Endothelial cell of umbilical vein (primary cell): ENCODE measurements around the gene ADPGK.

Experiments used
- EZH2 ChIP-seq: IDR thresholded peaks from 2 replicates; pipeline ENCODE4 v1.6.1; 2012; ENCODE audit warnings: borderline replicate concordance, low read depth, mild to moderate bottlenecking, moderate library complexity, low read length, inconsistent platforms; ENCODE audit not compliant: severe bottlenecking
- JUN ChIP-seq: IDR thresholded peaks from 2 replicates; pipeline ENCODE4 v1.6.1; 2011; ENCODE audit warnings: borderline replicate concordance, low read depth; ENCODE audit not compliant: insufficient read length, insufficient read depth
- POLR2A ChIP-seq: IDR thresholded peaks from 2 replicates; pipeline ENCODE4 v1.6.1; 2012; ENCODE audit warnings: low read depth, mild to moderate bottlenecking, control low read depth, low read length
- POLR2AphosphoS5 ChIP-seq: IDR thresholded peaks from 2 replicates; pipeline ENCODE4 v1.6.1; 2012; ENCODE audit warnings: low read depth, mild to moderate bottlenecking, control low read depth, low read length, moderate library complexity; ENCODE audit not compliant: insufficient read depth
- TF ChIP-seq, protein P1 (sequence below), 2 donors: IDR thresholded peaks; 1 replicate in 1 of 2; 2 replicates in 1 of 2; pipeline ENCODE4 v1.5.1; 2011; ENCODE audit warnings: low read length in 2 of 2, mild to moderate bottlenecking in 2 of 2, moderate library complexity in 2 of 2, control low read depth in 1 of 2, inconsistent platforms in 1 of 2, low read depth in 1 of 2; ENCODE audit not compliant: insufficient read depth in 1 of 2; ENCODE audit errors: extremely low read depth in 1 of 2
- TF ChIP-seq, protein P2 (sequence below): IDR thresholded peaks from 2 replicates; pipeline ENCODE4 v1.6.1; 2011; ENCODE audit not compliant: insufficient read depth, insufficient read length

DNA sequence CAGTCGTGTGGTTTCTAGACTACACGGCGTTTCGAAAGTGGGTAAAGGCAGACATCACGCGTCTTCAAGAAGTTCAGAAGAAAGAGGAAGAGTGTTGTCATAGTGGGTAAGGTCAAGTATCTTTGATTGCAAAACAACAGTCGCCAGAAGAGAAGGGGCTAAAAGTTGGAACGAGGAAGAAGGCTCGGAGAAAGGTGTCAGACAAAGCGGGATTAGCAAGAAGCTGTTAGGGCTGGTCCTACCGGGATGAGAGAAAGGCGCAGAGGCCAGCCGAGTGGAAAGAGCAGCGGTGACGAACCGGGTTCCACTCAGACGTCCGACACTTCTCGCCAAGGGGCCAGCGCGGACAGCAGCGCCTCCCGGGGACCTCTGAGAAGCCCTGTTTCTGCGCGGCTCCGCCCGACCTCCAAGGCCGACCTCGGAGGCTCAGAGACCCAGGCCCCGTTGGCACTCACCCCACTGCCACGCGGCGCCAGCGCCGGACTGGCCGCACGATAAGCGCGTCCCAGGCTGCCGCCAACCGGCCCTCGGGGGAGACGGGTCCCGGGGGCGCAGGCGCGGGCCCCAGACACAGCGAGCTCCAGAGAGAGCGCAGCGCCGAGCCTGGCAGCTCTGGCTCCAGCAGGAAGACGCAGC is 436 bp downstream of the ADPGK start:
- TF ChIP-seq, protein P1, sequence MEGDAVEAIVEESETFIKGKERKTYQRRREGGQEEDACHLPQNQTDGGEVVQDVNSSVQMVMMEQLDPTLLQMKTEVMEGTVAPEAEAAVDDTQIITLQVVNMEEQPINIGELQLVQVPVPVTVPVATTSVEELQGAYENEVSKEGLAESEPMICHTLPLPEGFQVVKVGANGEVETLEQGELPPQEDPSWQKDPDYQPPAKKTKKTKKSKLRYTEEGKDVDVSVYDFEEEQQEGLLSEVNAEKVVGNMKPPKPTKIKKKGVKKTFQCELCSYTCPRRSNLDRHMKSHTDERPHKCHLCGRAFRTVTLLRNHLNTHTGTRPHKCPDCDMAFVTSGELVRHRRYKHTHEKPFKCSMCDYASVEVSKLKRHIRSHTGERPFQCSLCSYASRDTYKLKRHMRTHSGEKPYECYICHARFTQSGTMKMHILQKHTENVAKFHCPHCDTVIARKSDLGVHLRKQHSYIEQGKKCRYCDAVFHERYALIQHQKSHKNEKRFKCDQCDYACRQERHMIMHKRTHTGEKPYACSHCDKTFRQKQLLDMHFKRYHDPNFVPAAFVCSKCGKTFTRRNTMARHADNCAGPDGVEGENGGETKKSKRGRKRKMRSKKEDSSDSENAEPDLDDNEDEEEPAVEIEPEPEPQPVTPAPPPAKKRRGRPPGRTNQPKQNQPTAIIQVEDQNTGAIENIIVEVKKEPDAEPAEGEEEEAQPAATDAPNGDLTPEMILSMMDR (IDR thresholded peaks at IDR 0.05; ENCODE audit: extremely low read depth in 1 of 2, insufficient read depth in 1 of 2, low read depth in 1 of 2, low read length in 2 of 2), result no peak
- TF ChIP-seq EZH2 (no peak), POLR2AphosphoS5 (no peak), POLR2A (no peak), JUN (no peak)
- TF ChIP-seq, protein P2, sequence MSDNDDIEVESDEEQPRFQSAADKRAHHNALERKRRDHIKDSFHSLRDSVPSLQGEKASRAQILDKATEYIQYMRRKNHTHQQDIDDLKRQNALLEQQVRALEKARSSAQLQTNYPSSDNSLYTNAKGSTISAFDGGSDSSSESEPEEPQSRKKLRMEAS, result no peak
